Testis (tissue), 2 donors: ENCODE data around the gene LRRTM3.

Experiments used
- POLR2A ChIP-seq: fragments of 450-650 bp; IDR thresholded peaks from one replicate; pipeline ENCODE4 v1.6.1; 2017; ENCODE audit warnings: antibody characterized with exemption, mild to moderate bottlenecking, moderate library complexity
- TF ChIP-seq, protein P1 (sequence below), 3 experiments: fragments of 450-650 bp in 2 of 3; fragments of 200-600 bp in 1 of 3; sonication (generic) in 1 of 3; IDR thresholded peaks; one replicate each; pipeline ENCODE4 v1.5.1; 2016 to 2019; ENCODE audit warnings: antibody characterized with exemption in 3 of 3, mild to moderate bottlenecking in 2 of 3, moderate library complexity in 1 of 3

DNA sequence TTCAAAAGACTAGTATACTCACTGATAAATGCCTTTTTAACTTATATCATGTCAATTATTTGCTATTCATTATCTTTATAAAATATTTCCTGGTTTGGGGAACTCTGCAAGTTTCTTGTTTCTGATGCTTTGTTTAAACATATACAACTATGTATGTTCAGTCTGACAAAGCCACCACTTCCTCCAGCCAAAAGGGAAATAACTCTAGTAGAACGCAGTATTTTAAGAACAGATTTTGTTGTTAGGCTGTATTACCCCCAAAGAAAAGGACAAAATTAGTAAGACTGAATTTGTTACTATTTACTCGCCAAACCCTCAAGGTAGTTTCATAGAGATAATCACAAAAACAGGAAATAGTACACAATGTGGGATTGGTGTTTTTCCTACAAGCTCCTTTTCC is 78.9 kb downstream of the LRRTM3 start:
- no peak for TF ChIP-seq POLR2A
- TF ChIP-seq, protein P1, sequence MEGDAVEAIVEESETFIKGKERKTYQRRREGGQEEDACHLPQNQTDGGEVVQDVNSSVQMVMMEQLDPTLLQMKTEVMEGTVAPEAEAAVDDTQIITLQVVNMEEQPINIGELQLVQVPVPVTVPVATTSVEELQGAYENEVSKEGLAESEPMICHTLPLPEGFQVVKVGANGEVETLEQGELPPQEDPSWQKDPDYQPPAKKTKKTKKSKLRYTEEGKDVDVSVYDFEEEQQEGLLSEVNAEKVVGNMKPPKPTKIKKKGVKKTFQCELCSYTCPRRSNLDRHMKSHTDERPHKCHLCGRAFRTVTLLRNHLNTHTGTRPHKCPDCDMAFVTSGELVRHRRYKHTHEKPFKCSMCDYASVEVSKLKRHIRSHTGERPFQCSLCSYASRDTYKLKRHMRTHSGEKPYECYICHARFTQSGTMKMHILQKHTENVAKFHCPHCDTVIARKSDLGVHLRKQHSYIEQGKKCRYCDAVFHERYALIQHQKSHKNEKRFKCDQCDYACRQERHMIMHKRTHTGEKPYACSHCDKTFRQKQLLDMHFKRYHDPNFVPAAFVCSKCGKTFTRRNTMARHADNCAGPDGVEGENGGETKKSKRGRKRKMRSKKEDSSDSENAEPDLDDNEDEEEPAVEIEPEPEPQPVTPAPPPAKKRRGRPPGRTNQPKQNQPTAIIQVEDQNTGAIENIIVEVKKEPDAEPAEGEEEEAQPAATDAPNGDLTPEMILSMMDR (IDR thresholded peaks at IDR 0.05), result no peak
